Osteoblast (primary cell): Measurements from ENCODE around the gene TALDO1. TPM values are rescaled to one million over a fixed set of nuclear protein-coding genes. Genes with fewer than 3 reads are reported as not detected.

ENCODE experiments used
- DNase-seq: peaks from one replicate; pipeline ENCODE4 v3.0.0; 2011; ENCODE audit warnings: low spot score, mixed read lengths; ENCODE audit not compliant: insufficient read length; ENCODE audit errors: missing footprints
- H2AFZ ChIP-seq: 2 replicates; pipeline ENCODE4 v1.6.0; 2011; ENCODE audit warnings: mild to moderate bottlenecking, low read length
- H3K27ac ChIP-seq: 2 replicates; pipeline ENCODE4 v1.5.1; 2011; ENCODE audit warnings: mild to moderate bottlenecking, low read depth, low read length, moderate library complexity
- H3K27me3 ChIP-seq: 2 replicates; pipeline ENCODE4 v1.6.0; 2012; ENCODE audit warnings: mild to moderate bottlenecking, control low read depth, inconsistent platforms, low read length, moderate library complexity; ENCODE audit not compliant: insufficient read depth
- H3K36me3 ChIP-seq: 2 replicates; pipeline ENCODE4 v1.5.1; 2011; ENCODE audit warnings: mild to moderate bottlenecking, low read length, control low read depth, moderate library complexity; ENCODE audit not compliant: insufficient read depth
- H3K4me1 ChIP-seq: 2 replicates; pipeline ENCODE4 v1.5.1; 2011; ENCODE audit warnings: mild to moderate bottlenecking, low read length, control low read depth, moderate library complexity; ENCODE audit not compliant: insufficient read depth
- H3K4me2 ChIP-seq: 2 replicates; pipeline ENCODE4 v1.6.0; 2011; ENCODE audit warnings: mild to moderate bottlenecking, low read length; ENCODE audit not compliant: insufficient read depth
- H3K4me3 ChIP-seq: fragments of 200-600 bp; sonication (generic); 3 replicates; pipeline ENCODE4 v1.5.1; 2012; ENCODE audit warnings: mild to moderate bottlenecking, low read length, inconsistent platforms; ENCODE audit not compliant: insufficient read depth
- H3K79me2 ChIP-seq: 2 replicates; pipeline ENCODE4 v1.6.0; 2012; ENCODE audit warnings: mild to moderate bottlenecking, low read length, control low read depth, inconsistent platforms; ENCODE audit not compliant: insufficient read depth
- H3K9me3 ChIP-seq: 2 replicates; pipeline ENCODE4 v1.5.1; 2011; ENCODE audit warnings: low read depth, low read length, control low read depth
- H4K20me1 ChIP-seq: 2 replicates; pipeline ENCODE4 v1.6.0; 2012; ENCODE audit warnings: mild to moderate bottlenecking, low read length, control low read depth; ENCODE audit not compliant: insufficient read depth
- total RNA-seq: library from RNA; depleted of rRNA; stranded (reverse); fragments of >200 nt; gene quantifications from 2 replicates; pipeline ENCODE4 v1.2.3, GENCODE V29; 2012
- TF ChIP-seq, protein P1 (sequence below): IDR thresholded peaks from 2 replicates; pipeline ENCODE4 v1.5.1; 2011; ENCODE audit warnings: mild to moderate bottlenecking, low read depth, low read length, moderate library complexity; ENCODE audit errors: extremely low read depth

Gene TALDO1
- total RNA-seq, 1 donor = 204 TPM

DNA sequence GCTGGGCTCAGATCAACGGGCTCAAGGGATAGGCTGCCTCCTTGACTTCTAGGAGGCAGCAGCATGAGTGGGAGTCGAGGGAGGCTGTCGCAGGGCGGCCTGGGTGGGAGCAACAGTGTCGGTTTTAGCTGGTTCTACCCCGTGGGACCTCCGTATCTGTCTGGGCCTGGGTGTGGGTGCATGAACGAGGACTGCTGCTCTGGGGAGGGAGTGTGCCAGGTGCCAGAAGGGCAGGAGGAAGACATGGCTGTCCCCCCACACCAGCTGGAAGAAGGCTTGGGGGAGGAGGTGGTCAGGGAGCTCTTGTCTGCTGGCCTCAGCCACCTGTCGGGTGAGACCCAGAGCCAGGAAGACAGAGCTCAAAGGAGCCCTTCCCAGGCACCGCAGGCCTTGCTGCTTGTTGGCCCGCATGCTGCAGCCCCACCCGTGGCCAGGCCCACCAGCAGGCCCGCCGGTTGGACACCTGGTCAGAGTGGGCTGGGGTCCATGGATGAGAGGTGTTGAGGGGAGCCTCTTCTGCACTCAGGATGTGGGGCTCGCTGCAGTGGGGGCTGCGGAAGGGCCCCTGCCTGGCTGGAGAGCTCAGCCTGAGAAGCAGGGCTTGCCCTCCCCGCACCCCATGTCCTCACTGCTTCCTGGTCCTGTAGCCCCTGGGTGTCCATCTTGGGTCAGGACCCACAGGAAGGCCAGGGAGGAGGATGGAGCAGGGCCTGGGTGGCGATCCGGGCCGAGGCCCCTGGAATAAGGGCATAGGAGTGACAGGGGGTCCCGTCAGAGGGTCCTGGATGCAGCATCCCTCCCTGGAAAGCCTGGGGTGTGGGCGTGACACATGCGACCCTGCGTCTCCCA is 39.2 kb downstream of the TALDO1 start:
- H2AFZ ChIP-seq = no peak overlapping the region
- no peak overlapping the region for H3K4me2 ChIP-seq
- no peak for DNase-seq
- no peaks in the 10 kb centered on the region for H3K36me3 ChIP-seq
- peaks cover 6% of the 10 kb centered on the region for H3K4me1 ChIP-seq
- peaks cover 3% of the 10 kb centered on the region for H3K79me2 ChIP-seq
- H3K4me3 ChIP-seq = no peak overlapping the region
- no peaks in the 10 kb centered on the region for H3K9me3 ChIP-seq
- peaks cover 11% of the 10 kb centered on the region for H4K20me1 ChIP-seq
- TF ChIP-seq, protein P1, sequence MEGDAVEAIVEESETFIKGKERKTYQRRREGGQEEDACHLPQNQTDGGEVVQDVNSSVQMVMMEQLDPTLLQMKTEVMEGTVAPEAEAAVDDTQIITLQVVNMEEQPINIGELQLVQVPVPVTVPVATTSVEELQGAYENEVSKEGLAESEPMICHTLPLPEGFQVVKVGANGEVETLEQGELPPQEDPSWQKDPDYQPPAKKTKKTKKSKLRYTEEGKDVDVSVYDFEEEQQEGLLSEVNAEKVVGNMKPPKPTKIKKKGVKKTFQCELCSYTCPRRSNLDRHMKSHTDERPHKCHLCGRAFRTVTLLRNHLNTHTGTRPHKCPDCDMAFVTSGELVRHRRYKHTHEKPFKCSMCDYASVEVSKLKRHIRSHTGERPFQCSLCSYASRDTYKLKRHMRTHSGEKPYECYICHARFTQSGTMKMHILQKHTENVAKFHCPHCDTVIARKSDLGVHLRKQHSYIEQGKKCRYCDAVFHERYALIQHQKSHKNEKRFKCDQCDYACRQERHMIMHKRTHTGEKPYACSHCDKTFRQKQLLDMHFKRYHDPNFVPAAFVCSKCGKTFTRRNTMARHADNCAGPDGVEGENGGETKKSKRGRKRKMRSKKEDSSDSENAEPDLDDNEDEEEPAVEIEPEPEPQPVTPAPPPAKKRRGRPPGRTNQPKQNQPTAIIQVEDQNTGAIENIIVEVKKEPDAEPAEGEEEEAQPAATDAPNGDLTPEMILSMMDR = no peak
- H3K27ac ChIP-seq = no peak overlapping the region
- peaks cover 5% of the 10 kb centered on the region for H3K27me3 ChIP-seq

DNA sequence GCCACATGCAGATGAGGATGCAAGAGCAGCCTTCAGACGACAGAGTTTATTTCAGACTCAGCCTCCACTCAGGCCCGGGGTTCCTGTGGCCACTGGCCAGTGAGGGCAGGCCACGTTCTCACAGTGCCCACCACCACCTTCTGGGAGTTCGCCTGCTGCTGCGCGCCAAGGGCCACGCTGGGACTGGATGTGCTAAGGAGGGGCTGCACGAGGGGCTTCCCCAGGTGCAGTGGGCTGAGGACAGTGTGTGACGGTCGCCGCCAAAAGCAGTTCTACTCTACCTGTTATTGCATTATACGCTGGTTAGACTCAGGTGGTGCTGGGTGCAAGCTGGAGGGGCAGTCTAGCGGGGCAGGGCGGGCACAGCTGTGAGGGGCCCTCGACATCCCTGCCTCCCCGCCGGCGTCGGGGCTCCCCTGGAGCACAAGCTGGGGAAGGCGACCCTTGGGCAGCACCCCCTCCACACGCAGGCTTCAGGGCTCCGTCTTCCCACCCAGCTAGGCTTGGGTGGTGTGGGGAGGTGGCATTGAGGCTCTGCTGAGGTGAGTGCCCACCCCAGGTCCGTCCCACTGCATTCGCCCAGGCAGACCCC is 39.9 kb downstream of the TALDO1 start:
- H2AFZ ChIP-seq = no peak overlapping the region
- no peaks in the 10 kb centered on the region for H3K79me2 ChIP-seq
- H3K27me3 ChIP-seq = peaks cover 5% of the 10 kb centered on the region
- no peak overlapping the region for H3K4me3 ChIP-seq
- H3K36me3 ChIP-seq = no peaks in the 10 kb centered on the region
- H3K4me2 ChIP-seq = no peak overlapping the region
- no peak overlapping the region for H3K27ac ChIP-seq
- no peaks in the 10 kb centered on the region for H3K9me3 ChIP-seq
- TF ChIP-seq, protein P1 = no peak
- H4K20me1 ChIP-seq = peaks cover 7% of the 10 kb centered on the region
- DNase-seq = no peak
- H3K4me1 ChIP-seq = peaks cover 6% of the 10 kb centered on the region

DNA sequence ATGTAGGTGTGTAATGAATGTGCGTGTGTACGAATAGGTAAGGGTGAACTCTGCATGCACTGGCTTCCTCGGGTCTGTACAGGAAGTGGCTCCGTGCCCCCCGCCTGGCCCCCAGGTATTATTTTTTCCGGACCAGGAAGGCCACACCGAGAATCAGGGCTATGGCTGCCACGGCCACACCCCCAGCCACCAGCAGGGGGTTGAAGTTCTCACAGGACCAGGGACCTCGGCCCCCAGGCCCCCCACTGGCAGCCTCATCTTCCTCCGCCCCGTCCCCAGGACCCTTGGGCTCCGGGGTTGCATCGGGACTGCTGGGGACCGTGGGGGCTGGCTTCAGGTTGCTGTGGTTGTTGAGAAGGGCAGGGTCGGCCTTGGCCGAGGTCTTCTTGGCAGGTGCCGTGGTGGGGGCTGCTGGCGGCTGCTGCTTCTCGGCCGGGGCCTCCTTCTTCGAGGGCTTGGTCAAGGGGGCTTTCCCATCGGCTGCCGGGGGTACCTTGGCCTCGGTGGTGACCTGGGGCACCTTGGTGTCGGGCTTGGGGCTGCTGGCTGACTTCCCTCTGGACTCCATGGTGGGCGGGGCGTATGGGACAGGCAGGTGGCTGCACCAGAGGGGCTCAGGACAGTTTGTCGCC is 40.9 kb downstream of the TALDO1 start:
- H3K4me2 ChIP-seq = no peak overlapping the region
- no peak for DNase-seq
- H3K4me3 ChIP-seq = no peak overlapping the region
- H3K79me2 ChIP-seq = no peaks in the 10 kb centered on the region
- no peaks in the 10 kb centered on the region for H3K36me3 ChIP-seq
- peaks cover 6% of the 10 kb centered on the region for H3K4me1 ChIP-seq
- no peak overlapping the region for H2AFZ ChIP-seq
- peaks cover 7% of the 10 kb centered on the region for H4K20me1 ChIP-seq
- no peak overlapping the region for H3K27ac ChIP-seq
- TF ChIP-seq, protein P1 = no peak
- H3K27me3 ChIP-seq = peaks cover 5% of the 10 kb centered on the region
- no peaks in the 10 kb centered on the region for H3K9me3 ChIP-seq
